Measurements from ENCODE around the gene NUP153. TPM values are rescaled to one million over a fixed set of nuclear protein-coding genes. Genes with fewer than 3 reads are reported as not detected.

The NUP153 gene
- total RNA-seq, 1 experiment from 2014 or later, result 67.0 TPM

DNA sequence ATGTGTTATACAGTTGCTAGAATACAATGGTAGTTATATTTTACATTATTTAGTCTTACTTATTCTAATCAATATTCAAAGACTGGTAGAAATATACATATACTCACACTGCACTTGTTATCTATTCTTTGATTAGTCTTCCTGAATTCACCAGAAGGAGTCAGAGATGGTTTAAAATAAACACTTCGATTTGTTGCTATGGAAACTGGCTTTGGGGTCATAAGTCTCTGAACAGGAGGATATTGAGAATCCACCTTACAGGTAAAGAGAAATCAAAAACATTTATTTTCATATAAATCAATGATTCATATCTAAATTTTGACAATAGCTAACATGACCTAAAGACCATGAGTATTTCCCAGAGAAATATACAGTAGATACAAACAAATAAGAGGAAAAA lies 41.6 kb downstream of the NUP153 start:
- Mint-ChIP-seq H3K36me3 (peaks cover 75% of the 10 kb centered on the region), H3K27ac (no peak overlapping the region), H3K4me1 (no peaks in the 10 kb centered on the region), H3K27me3 (ENCODE audit: low read depth) (no peaks in the 10 kb centered on the region), H3K4me3 (no peak overlapping the region), H3K9me3 (no peaks in the 10 kb centered on the region)
- ATAC-seq (no peak), DNase-seq (ENCODE audit: low spot score) (no peak)
- ChIA-PET CTCF (no interaction called here), POLR2A (no interaction called here)
- TF ChIP-seq SMAD3 (CRISPR knock-in tag; IDR thresholded peaks at IDR 0.05; ENCODE audit: borderline replicate concordance), result no peak
- TF ChIP-seq, protein P1, sequence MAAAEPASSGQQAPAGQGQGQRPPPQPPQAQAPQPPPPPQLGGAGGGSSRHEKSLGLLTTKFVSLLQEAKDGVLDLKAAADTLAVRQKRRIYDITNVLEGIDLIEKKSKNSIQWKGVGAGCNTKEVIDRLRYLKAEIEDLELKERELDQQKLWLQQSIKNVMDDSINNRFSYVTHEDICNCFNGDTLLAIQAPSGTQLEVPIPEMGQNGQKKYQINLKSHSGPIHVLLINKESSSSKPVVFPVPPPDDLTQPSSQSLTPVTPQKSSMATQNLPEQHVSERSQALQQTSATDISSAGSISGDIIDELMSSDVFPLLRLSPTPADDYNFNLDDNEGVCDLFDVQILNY (CRISPR knock-in tag; IDR thresholded peaks at IDR 0.05), result no peak
- no peak for TF ChIP-seq OVOL2 (CRISPR knock-in tag; IDR thresholded peaks at IDR 0.05; ENCODE audit: borderline replicate concordance)
- TF ChIP-seq NR3C1 (CRISPR knock-in tag; conservative IDR thresholded peaks at IDR 0.05; ENCODE audit: low read depth), result no peak
- no peak for TF ChIP-seq ZNF232 (CRISPR knock-in tag; IDR thresholded peaks at IDR 0.05)
- no peak for TF ChIP-seq USF2 (CRISPR knock-in tag; IDR thresholded peaks at IDR 0.05)
- no peak for TF ChIP-seq PRRX2 (CRISPR knock-in tag; IDR thresholded peaks at IDR 0.05)
- no peak for TF ChIP-seq JAZF1 (CRISPR knock-in tag; IDR thresholded peaks at IDR 0.05)

GRCh38 chr6:17663226-17663625 lies 43.5 kb downstream of the NUP153 start:
- TF ChIP-seq ZNF219 (CRISPR knock-in tag; IDR thresholded peaks at IDR 0.05; ENCODE audit: borderline replicate concordance) (no peak), HMGA2 (CRISPR knock-in tag; IDR thresholded peaks at IDR 0.05) (no peak), GRHL2 (CRISPR knock-in tag; IDR thresholded peaks at IDR 0.05; ENCODE audit: insufficient replicate concordance, severe bottlenecking) (no peak), USF1 (CRISPR knock-in tag; IDR thresholded peaks at IDR 0.05) (no peak), JAZF1 (CRISPR knock-in tag; IDR thresholded peaks at IDR 0.05) (no peak), SOX15 (CRISPR knock-in tag; IDR thresholded peaks at IDR 0.05) (no peak), MXD4 (CRISPR knock-in tag; IDR thresholded peaks at IDR 0.05; ENCODE audit: borderline replicate concordance) (no peak), ARID4B (CRISPR knock-in tag; IDR thresholded peaks at IDR 0.05; ENCODE audit: borderline replicate concordance) (no peak), OVOL2 (CRISPR knock-in tag; IDR thresholded peaks at IDR 0.05; ENCODE audit: borderline replicate concordance) (no peak), ZNF423 (CRISPR knock-in tag; IDR thresholded peaks at IDR 0.05) (no peak)
- TF ChIP-seq, protein P2, sequence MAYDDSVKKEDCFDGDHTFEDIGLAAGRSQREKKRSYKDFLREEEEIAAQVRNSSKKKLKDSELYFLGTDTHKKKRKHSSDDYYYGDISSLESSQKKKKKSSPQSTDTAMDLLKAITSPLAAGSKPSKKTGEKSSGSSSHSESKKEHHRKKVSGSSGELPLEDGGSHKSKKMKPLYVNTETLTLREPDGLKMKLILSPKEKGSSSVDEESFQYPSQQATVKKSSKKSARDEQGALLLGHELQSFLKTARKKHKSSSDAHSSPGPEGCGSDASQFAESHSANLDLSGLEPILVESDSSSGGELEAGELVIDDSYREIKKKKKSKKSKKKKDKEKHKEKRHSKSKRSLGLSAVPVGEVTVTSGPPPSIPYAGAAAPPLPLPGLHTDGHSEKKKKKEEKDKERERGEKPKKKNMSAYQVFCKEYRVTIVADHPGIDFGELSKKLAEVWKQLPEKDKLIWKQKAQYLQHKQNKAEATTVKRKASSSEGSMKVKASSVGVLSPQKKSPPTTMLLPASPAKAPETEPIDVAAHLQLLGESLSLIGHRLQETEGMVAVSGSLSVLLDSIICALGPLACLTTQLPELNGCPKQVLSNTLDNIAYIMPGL (CRISPR knock-in tag; IDR thresholded peaks at IDR 0.05), result no peak
- Mint-ChIP-seq H3K36me3 (peaks cover 70% of the 10 kb centered on the region), H3K4me1 (no peaks in the 10 kb centered on the region), H3K27me3 (ENCODE audit: low read depth) (no peaks in the 10 kb centered on the region), H3K27ac (no peak overlapping the region), H3K9me3 (no peaks in the 10 kb centered on the region), H3K4me3 (no peak overlapping the region)
- no peak for ATAC-seq
- ChIA-PET CTCF (no interaction called here), POLR2A (no interaction called here)
- no peak for DNase-seq (ENCODE audit: low spot score)

All from WTC11 (cell line).